Activated CD4-positive, alpha-beta T cell treated with anti-CD3 and anti-CD28 coated beads, Interleukin-2, amount 50 U/mL, for 4 hours (primary cell): ENCODE measurements around the gene KCTD1.

ENCODE experiments used
- DNase-seq, 2 experiments: peaks; one replicate each; pipeline ENCODE4 v3.0.0-alpha.2; 2020

Gene KCTD1

GRCh38 chr18:26548415-26549262 is at the start of gene KCTD1:
Gene KCTD1, minus strand, starts transcription at chr18:26548553. Its CDS starts 17 bp downstream, at chr18:26548536.
- DNase-seq = peak; percentile 48 to 60

- no peak for DNase-seq
These were observed 45.3 kb upstream of the KCTD1 start for GRCh38 chr18:26593365-26594320.

GRCh38 chr18:26584745-26585144 is 36.4 kb upstream of the KCTD1 start:
- no peak for DNase-seq

- no peak for DNase-seq
These were observed 31.7 kb upstream of the KCTD1 start for GRCh38 chr18:26579941-26580618.

GRCh38 chr18:26575865-26576217 is 27.5 kb upstream of the KCTD1 start:
- DNase-seq = no peak

- DNase-seq = no peak
These were observed 26.9 kb upstream of the KCTD1 start for GRCh38 chr18:26574958-26575864.

- DNase-seq = no peak
These were observed 20.7 kb upstream of the KCTD1 start for GRCh38 chr18:26568926-26569665.

GRCh38 chr18:26568513-26568912 is 20.2 kb upstream of the KCTD1 start:
- no peak for DNase-seq

GRCh38 chr18:26566874-26567555 is 18.7 kb upstream of the KCTD1 start:
- no peak for DNase-seq

GRCh38 chr18:26565514-26565913 is 17.2 kb upstream of the KCTD1 start:
- no peak for DNase-seq

GRCh38 chr18:26563024-26563423 is 14.7 kb upstream of the KCTD1 start:
- DNase-seq = no peak

GRCh38 chr18:26562568-26562967 is 14.2 kb upstream of the KCTD1 start:
- DNase-seq = no peak

GRCh38 chr18:26561769-26562168 is 13.4 kb upstream of the KCTD1 start:
- no peak for DNase-seq

GRCh38 chr18:26556573-26556972 is 8.2 kb upstream of the KCTD1 start:
- no peak for DNase-seq

- no peak for DNase-seq
These were observed 7.6 kb upstream of the KCTD1 start for GRCh38 chr18:26555804-26556553.

- DNase-seq = no peak
These were observed 5.6 kb upstream of the KCTD1 start for GRCh38 chr18:26553943-26554342.

- DNase-seq = no peak
These were observed 3.3 kb upstream of the KCTD1 start for GRCh38 chr18:26551695-26552081.

GRCh38 chr18:26550998-26551694 is 2.8 kb upstream of the KCTD1 start:
- DNase-seq = no peak
